Measurements from ENCODE around the gene ARL5C. TPM values are rescaled to one million over a fixed set of nuclear protein-coding genes. Genes with fewer than 3 reads are reported as not detected.
A peak's percentile ranks its signal among the peaks of the same experiment; 100 is the strongest.

ARL5C gene
- polyA plus RNA-seq (ENCODE audit: insufficient read length in 12 of 12): under 1 TPM in 7 of 12 donors, not detected in 5; 0.20 to 0.93 (median 0.43) TPM
- long read RNA-seq, donor 1: 0 reads
- long read RNA-seq, donor 2, partial matches to known transcripts: 0 of 1 reads
- long read RNA-seq, donor 2, other reads (novel, unspliced or antisense): 0 of 1 reads
- long read RNA-seq, donor 3: 0 reads
- long read RNA-seq, donor 4: 0 reads
- long read RNA-seq, donor 5: 0 reads
- long read RNA-seq, donor 6, partial matches to known transcripts: 0 of 1 reads
- long read RNA-seq, donor 6, other reads (novel, unspliced or antisense): 0 of 1 reads
- long read RNA-seq, donor 7, partial matches to known transcripts: 0 of 1 reads
- long read RNA-seq, donor 7, other reads (novel, unspliced or antisense): 0 of 1 reads
- long read RNA-seq, donor 8: 0 reads
- long read RNA-seq, donor 9, partial matches to known transcripts: 0 of 1 reads
- long read RNA-seq, donor 9, other reads (novel, unspliced or antisense): 0 of 1 reads
- long read RNA-seq, donor 10: 0 reads
- long read RNA-seq, donor 11: 0 reads

GRCh38 chr17:39165841-39166349 lies at the start of gene ARL5C:
TSS of gene ARL5C (minus strand) at chr17:39166161. CDS start at chr17:39165760, 401 bp downstream.
- DNase-seq: no peak

GRCh38 chr17:39213852-39214251 lies 47.9 kb upstream of the ARL5C start:
- DNase-seq: no peak

- no peak for DNase-seq
Measured at GRCh38 chr17:39212841-39213480, 47.0 kb upstream of the ARL5C start.

GRCh38 chr17:39212195-39212810 lies 46.3 kb upstream of the ARL5C start:
- no peak for DNase-seq

- no peak for DNase-seq
Measured at GRCh38 chr17:39210093-39210434, 44.1 kb upstream of the ARL5C start.

GRCh38 chr17:39209317-39210092 lies 43.5 kb upstream of the ARL5C start:
- no peak for DNase-seq

- no peak for DNase-seq
Measured at GRCh38 chr17:39208893-39209292, 42.9 kb upstream of the ARL5C start.

- no peak for DNase-seq
Measured at GRCh38 chr17:39208136-39208535, 42.2 kb upstream of the ARL5C start.

GRCh38 chr17:39205112-39205526 lies 39.2 kb upstream of the ARL5C start:
- no peak for DNase-seq

GRCh38 chr17:39204245-39204644 lies 38.3 kb upstream of the ARL5C start:
- DNase-seq: no peak

GRCh38 chr17:39200957-39201510 lies 35.1 kb upstream of the ARL5C start:
- no peak for DNase-seq

- DNase-seq: peak; percentile 93
Measured at GRCh38 chr17:39200070-39200879, 34.3 kb upstream of the ARL5C start, which contains the start of gene RPL19. TSS of gene RPL19 (plus strand) at chr17:39200283. CDS start at chr17:39200345, 62 bp downstream.

- no peak for DNase-seq
Measured at GRCh38 chr17:39199820-39200069, 33.8 kb upstream of the ARL5C start.

- no peak for DNase-seq
Measured at GRCh38 chr17:39198186-39198566, 32.2 kb upstream of the ARL5C start.

- peak; percentile 73 for DNase-seq
Measured at GRCh38 chr17:39197380-39198185, 31.6 kb upstream of the ARL5C start, which contains the start of gene CACNB1. TSS of gene CACNB1 (minus strand) at chr17:39197669. CDS start at chr17:39197495, 174 bp downstream.

GRCh38 chr17:39196808-39197291 lies 30.9 kb upstream of the ARL5C start:
- no peak for DNase-seq

GRCh38 chr17:39196241-39196807 lies 30.4 kb upstream of the ARL5C start:
- DNase-seq: peak; percentile 43

GRCh38 chr17:39195568-39196160 lies 29.7 kb upstream of the ARL5C start:
- DNase-seq: no peak
